Gastrocnemius medialis (tissue), 4 donors: ENCODE measurements around the gene SPTBN2.

Experiments
- CTCF ChIP-seq, 5 experiments: fragments of 450-650 bp in 3 of 5; fragments of 200-600 bp in 2 of 5; sonication (generic) in 2 of 5; IDR thresholded peaks in 4 of 5; conservative IDR thresholded peaks in 1 of 5; 1 replicate in 4 of 5; 2 replicates in 1 of 5; pipeline ENCODE4 v1.5.1; 2016 to 2019; ENCODE audit warnings: antibody characterized with exemption in 5 of 5, mild to moderate bottlenecking in 3 of 5, moderate library complexity in 3 of 5
- POLR2A ChIP-seq, 2 donors: fragments of 450-650 bp; IDR thresholded peaks; one replicate each; pipeline ENCODE4 v1.6.1; 2017; ENCODE audit warnings: antibody characterized with exemption in 2 of 2, mild to moderate bottlenecking in 2 of 2, moderate library complexity in 2 of 2

- TF ChIP-seq CTCF (IDR thresholded peaks at IDR 0.05 in 4 of 5, conservative IDR thresholded peaks at IDR 0.05 in 1 of 5) (no peak), POLR2A (IDR thresholded peaks at IDR 0.05) (no peak)
Observed at GRCh38 chr11:66688561-66689534, 40.2 kb downstream of the SPTBN2 start.
